ENCODE measurements around the gene DIS3L2.

DIS3L2 gene, protein sequence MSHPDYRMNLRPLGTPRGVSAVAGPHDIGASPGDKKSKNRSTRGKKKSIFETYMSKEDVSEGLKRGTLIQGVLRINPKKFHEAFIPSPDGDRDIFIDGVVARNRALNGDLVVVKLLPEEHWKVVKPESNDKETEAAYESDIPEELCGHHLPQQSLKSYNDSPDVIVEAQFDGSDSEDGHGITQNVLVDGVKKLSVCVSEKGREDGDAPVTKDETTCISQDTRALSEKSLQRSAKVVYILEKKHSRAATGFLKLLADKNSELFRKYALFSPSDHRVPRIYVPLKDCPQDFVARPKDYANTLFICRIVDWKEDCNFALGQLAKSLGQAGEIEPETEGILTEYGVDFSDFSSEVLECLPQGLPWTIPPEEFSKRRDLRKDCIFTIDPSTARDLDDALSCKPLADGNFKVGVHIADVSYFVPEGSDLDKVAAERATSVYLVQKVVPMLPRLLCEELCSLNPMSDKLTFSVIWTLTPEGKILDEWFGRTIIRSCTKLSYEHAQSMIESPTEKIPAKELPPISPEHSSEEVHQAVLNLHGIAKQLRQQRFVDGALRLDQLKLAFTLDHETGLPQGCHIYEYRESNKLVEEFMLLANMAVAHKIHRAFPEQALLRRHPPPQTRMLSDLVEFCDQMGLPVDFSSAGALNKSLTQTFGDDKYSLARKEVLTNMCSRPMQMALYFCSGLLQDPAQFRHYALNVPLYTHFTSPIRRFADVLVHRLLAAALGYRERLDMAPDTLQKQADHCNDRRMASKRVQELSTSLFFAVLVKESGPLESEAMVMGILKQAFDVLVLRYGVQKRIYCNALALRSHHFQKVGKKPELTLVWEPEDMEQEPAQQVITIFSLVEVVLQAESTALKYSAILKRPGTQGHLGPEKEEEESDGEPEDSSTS

DNA sequence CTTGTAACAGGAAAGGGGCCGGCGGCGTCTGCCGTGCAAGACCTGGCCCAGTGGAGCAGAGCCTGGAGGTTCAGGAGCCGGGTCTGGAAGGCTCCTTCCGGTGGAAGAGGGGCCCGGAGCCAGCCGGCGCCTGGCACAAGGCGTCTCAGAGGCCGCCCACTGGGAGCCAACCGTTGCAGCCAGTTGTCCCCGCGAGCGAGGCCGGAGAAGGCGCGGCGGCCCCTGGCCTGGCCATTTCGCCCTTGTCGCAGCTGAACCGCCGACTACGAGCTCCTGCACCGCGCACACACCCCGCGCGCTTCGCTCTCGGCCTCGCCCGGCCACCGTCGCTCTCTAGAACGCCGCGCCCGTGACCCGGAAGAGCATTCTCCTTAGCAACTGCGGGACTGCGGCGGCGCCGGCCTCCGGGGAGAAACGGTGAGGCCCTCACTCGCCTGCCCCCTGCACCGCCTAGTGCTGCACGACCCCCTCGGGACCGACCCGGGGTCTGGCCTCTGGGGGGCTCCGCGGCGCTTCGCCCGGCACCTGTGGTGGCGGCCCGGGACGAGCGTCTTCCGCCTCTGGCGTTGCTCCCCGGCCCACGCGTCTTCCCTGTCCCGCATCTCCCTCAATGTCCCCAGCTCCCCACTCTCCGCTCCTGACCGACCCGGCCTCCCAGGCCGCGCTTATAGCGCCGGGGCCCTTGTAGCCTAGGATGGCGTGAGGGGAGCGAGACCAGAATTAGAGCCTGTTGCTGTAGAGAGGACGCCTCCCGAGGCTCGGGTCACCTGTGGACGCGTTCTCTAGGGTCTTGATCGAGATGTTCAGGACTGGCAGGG lies at the start of gene DIS3L2:
TSS of gene DIS3L2 (plus strand) at position 365 of the 818 bp plus-strand sequence. CDS start 53,215 bp downstream, outside the sequence.
- DNase-seq (ENCODE audit: low read depth, low spot score) = peak; percentile 81
- peak within 1 kb of the TSS; percentile 95 for H3K4me3 ChIP-seq (ENCODE audit: low read depth, low read length)
- in situ Hi-C loops (cut with HindIII; ENCODE audit: low sequenced_read_pairs) = no loop called here
- TF ChIP-seq, protein P1, sequence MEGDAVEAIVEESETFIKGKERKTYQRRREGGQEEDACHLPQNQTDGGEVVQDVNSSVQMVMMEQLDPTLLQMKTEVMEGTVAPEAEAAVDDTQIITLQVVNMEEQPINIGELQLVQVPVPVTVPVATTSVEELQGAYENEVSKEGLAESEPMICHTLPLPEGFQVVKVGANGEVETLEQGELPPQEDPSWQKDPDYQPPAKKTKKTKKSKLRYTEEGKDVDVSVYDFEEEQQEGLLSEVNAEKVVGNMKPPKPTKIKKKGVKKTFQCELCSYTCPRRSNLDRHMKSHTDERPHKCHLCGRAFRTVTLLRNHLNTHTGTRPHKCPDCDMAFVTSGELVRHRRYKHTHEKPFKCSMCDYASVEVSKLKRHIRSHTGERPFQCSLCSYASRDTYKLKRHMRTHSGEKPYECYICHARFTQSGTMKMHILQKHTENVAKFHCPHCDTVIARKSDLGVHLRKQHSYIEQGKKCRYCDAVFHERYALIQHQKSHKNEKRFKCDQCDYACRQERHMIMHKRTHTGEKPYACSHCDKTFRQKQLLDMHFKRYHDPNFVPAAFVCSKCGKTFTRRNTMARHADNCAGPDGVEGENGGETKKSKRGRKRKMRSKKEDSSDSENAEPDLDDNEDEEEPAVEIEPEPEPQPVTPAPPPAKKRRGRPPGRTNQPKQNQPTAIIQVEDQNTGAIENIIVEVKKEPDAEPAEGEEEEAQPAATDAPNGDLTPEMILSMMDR (IDR thresholded peaks at IDR 0.05; ENCODE audit: low read depth, low read length) = no peak

DNA sequence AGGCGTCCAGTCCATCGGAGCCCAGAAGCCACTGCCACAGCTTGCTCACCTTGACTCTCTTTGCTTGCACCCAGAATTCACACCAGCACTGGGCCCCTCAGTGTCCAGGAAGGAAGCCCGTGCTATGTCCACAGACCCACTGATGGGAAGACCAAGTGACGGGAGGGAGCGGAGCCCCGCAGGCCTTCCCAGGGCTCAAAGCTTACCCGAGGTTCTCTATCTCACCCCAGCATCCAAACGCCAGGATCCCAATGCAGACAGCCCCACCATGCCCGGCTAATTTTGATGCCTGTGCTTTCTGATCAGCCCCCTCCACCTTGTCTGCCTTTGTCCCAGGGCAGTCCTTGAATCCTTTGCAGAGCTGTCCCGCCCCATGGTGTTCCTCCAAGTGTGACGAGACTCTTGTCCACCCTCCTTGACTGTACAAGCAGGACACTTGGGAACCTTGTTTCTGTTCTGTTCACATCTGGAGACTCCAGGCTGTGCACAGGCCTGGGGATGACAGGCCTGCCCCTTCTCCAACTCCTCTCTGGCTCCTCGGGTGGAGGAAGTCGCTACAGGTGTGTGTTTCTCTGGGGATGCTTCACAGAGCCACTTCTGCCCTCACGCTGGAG lies 47.3 kb upstream of the DIS3L2 start:
- no peak overlapping the region for H3K4me3 ChIP-seq (ENCODE audit: low read depth, low read length)
- no peak for DNase-seq (ENCODE audit: low read depth, low spot score)
- in situ Hi-C loops (cut with HindIII; ENCODE audit: low sequenced_read_pairs) = no loop called here
- TF ChIP-seq, protein P1 (IDR thresholded peaks at IDR 0.05; ENCODE audit: low read depth, low read length) = no peak

DNA sequence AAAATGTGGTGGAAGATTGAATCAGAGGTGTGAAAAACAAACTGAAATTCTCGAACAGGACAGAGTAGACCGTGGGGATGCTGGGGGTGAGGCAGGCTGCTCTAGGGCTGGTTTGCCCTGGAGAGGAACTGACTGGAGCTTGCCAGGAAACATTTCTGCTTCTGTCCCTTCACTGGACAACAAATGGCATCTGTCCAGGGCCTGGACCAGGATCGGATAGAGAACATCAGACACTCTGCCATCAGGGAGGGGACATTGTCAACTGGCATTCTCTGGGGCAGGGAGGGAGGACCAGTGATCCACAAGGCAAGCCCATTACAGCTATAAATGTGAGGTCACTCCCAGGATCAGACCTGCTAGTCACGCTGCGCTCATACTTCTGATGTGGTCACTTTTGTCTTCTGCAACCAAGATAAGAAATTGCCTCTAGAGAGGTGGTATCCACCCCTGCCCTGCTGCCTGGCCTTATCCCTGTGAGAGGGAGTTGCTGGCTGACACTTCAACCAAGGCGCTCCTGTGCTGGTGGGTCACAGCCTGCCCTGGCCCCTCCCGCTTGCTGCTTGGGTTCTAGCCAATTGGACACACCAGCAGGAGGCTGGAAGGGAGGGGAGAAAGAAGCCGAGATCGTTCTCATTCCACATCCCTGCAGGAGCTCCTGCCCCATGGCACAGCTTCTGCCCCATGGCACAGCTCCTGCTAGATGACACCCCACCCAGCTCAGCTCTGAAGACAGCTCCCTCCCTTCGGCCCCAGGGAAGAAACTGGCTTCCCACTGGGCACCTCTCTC lies 44.0 kb upstream of the DIS3L2 start:
- in situ Hi-C loops (cut with HindIII; ENCODE audit: low sequenced_read_pairs) = no loop called here
- TF ChIP-seq, protein P1 (IDR thresholded peaks at IDR 0.05; ENCODE audit: low read depth, low read length) = no peak
- no peak overlapping the region for H3K4me3 ChIP-seq (ENCODE audit: low read depth, low read length)
- no peak for DNase-seq (ENCODE audit: low read depth, low spot score)

DNA sequence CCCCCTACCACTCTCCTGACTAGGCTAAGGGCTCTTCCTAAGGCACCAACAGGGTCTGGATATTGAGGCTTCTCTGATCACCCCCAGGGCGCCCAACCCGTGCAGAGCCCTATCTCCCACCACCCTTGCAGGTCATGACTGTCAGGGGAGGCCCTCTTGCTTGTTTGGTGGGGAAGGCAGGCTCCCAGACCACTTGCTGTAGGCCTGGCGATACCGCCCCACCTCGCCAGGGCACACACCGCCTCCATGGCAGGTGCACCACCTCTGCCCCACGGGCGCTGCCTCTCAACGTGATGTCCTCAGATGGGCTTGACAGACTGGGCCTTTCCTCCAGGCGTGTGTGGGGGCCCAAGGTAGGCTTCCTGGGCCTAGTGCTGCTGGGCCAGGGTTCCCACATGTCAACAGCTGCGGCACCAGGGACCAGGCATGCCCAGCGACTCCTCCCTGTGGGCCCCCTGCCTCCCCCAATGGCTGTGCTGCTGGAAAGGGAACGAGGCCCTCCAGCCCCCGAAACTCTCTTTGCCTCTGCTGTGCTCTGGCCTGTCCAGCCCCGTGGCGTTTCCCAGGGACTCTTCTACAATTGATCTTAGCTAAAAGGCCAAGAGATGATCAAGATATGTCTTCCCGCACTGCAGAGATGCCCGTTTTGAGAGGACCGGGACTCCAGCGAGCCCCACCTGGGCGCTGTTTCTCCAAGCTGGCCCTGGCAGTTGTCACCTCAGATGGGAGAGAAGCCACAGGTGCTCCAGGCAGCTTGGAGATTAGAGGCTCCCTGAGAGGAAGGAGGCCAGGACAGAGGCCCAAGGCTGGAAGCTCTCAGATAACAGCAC lies 42.8 kb upstream of the DIS3L2 start:
- TF ChIP-seq, protein P1 (IDR thresholded peaks at IDR 0.05; ENCODE audit: low read depth, low read length) = no peak
- H3K4me3 ChIP-seq (ENCODE audit: low read depth, low read length) = no peak overlapping the region
- in situ Hi-C loops (cut with HindIII; ENCODE audit: low sequenced_read_pairs) = no loop called here
- DNase-seq (ENCODE audit: low read depth, low spot score) = no peak

DNA sequence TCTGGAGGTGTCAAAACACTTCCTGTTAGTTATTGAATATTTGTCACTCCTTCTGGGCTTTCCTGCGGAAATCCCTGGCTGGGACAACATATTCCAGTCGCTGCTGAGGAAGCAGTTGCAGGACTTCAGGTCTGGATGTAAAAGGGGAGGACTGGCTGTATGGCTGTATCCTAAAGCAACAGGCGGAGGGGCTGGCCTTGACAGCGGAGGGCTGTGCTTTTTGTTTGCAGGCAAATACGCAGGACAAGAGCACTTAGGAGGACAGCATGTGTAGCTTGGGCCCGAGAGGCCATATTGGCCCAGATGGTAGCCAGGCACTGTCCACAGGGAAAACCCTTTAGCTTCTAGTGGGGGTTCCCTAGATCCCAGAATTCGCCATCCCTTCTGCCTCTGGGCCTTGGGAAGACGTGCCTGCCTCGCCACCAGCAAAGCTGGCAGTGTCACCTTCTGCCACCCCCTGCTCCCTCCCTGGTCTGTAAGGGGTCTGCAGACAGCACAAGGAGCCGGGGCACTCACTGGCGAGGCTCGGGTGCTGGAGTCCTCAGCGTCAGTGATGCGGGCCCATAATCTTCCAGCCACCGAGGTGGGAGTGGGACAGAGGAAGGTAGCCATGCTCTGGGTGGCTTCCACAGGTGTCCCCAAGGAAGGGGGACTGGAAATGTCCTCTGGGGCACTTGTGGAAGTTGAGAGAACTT lies 42.0 kb upstream of the DIS3L2 start:
- TF ChIP-seq, protein P1 (IDR thresholded peaks at IDR 0.05; ENCODE audit: low read depth, low read length) = no peak
- in situ Hi-C loops (cut with HindIII; ENCODE audit: low sequenced_read_pairs) = no loop called here
- no peak for DNase-seq (ENCODE audit: low read depth, low spot score)
- no peak overlapping the region for H3K4me3 ChIP-seq (ENCODE audit: low read depth, low read length)
